ENCODE data around the gene TPRN.

Gene TPRN

GRCh38 chr9:137243626-137244485, 43.3 kb upstream of the TPRN start:
- TF ChIP-seq CTCF (IDR thresholded peaks at IDR 0.05; ENCODE audit: low read depth, low read length): no peak
- no peak overlapping the region for H3K4me3 ChIP-seq (ENCODE audit: low read depth, low read length)

- H3K4me3 ChIP-seq (ENCODE audit: low read depth, low read length): peak overlapping the region; percentile 90; the same call in 1 of the 2 replicates
These were observed 42.7 kb upstream of the TPRN start for GRCh38 chr9:137243266-137243625.

GRCh38 chr9:137242269-137243203, 42.0 kb upstream of the TPRN start:
- H3K4me3 ChIP-seq (ENCODE audit: low read depth, low read length): peak overlapping the region; percentile 90
- no peak for TF ChIP-seq CTCF (IDR thresholded peaks at IDR 0.05; ENCODE audit: low read depth, low read length)

GRCh38 chr9:137241490-137242268, 41.1 kb upstream of the TPRN start:
- peak overlapping the region; percentile 90 for H3K4me3 ChIP-seq (ENCODE audit: low read depth, low read length)
- no peak for TF ChIP-seq CTCF (IDR thresholded peaks at IDR 0.05; ENCODE audit: low read depth, low read length)

- TF ChIP-seq CTCF (IDR thresholded peaks at IDR 0.05; ENCODE audit: low read depth, low read length): no peak
These were observed 40.4 kb upstream of the TPRN start, which contains the start of gene TUBB4B for GRCh38 chr9:137240841-137241489. TSS of gene TUBB4B (plus strand) at chr9:137241287. CDS start at chr9:137241361, 74 bp downstream.

GRCh38 chr9:137240318-137240840, 39.8 kb upstream of the TPRN start:
- H3K4me3 ChIP-seq (ENCODE audit: low read depth, low read length): peak overlapping the region; percentile 67
- no peak for TF ChIP-seq CTCF (IDR thresholded peaks at IDR 0.05; ENCODE audit: low read depth, low read length)

More at GRCh38 chr9:137240841-137241489, 40.4 kb upstream of the TPRN start, which contains the start of gene TUBB4B:
- peak within 1 kb of the TSS; percentile 90 for H3K4me3 ChIP-seq (ENCODE audit: low read depth, low read length)

GRCh38 chr9:137239541-137240200, 39.1 kb upstream of the TPRN start:
- H3K4me3 ChIP-seq (ENCODE audit: low read depth, low read length): peak overlapping the region; percentile 67

Measured in WI38 (cell line).